HepG2 (cell line): Measurements from ENCODE around the gene TSPAN5. TPM values are rescaled to one million over a fixed set of nuclear protein-coding genes. Genes with fewer than 3 reads are reported as not detected.
A peak's percentile ranks its signal among the peaks of the same experiment; 100 is the strongest.

ENCODE experiments used
- ATAC-seq: fragments of 200-7000 bp; cut with Tn5 transposase; 3 replicates; pipeline ENCODE4 v1.9.1; 2020; ENCODE audit warnings: mild to moderate bottlenecking, moderate library complexity
- BruUV-seq: library from RNA; stranded (reverse); fragments of 400-500 nt; replicated peaks from 2 replicates; lab custom pipeline; 2021; lab: Mats Ljungman, UMichigan
- CTCF ChIA-PET: fragments of 300-600 bp; formaldehyde crosslinking; extraction: SDS; loops from one replicate; lab custom pipeline; 2021; ENCODE audit warnings: low total read pairs, inconsistent platforms, low intra/inter-chr PET ratio; lab: Yijun Ruan, JAX
- POLR2A ChIA-PET: fragments of 350-600 bp; sonication (Branson Sonifier 250); formaldehyde crosslinking; loops from one replicate; lab custom pipeline; 2020; ENCODE audit warnings: antibody characterized with exemption, inconsistent platforms; lab: Yijun Ruan, JAX
- DNase-seq: peaks from one replicate; pipeline ENCODE4 v3.0.0-alpha.2; 2015; ENCODE audit warnings: low spot score
- FAIRE-seq: peaks from 3 replicates; lab custom pipeline; 2011; peaks lifted over from hg19 to GRCh38; lab: Jason Lieb, UNC
- H2AFZ ChIP-seq: one replicate; pipeline ENCODE4 v1.6.1; 2011; ENCODE audit warnings: low read length, inconsistent platforms
- H3K27ac ChIP-seq: fragments of 300-600 bp; 3 replicates; pipeline ENCODE4 v1.8.0; 2011; ENCODE audit warnings: mixed run types, mild to moderate bottlenecking, mixed read lengths, low read length, inconsistent platforms; ENCODE audit not compliant: insufficient read depth; ENCODE audit errors: extremely low read length
- H3K27me3 ChIP-seq, 2 experiments: fragments of 200-600 bp in 1 of 2; 2 replicates in 1 of 2; 3 replicates in 1 of 2; pipeline versions ENCODE4 v1.6.0 to v1.8.0; 2011; ENCODE audit warnings: low read length in 2 of 2, mild to moderate bottlenecking in 2 of 2, moderate library complexity in 2 of 2, inconsistent platforms in 1 of 2; ENCODE audit not compliant: insufficient read depth in 2 of 2, control insufficient read depth in 1 of 2
- H3K36me3 ChIP-seq, 2 experiments: fragments of 200-600 bp in 1 of 2; replicated peaks in 1 of 2; 2 replicates in 1 of 2; 3 replicates in 1 of 2; pipeline versions ENCODE4 v1.5.1 to v1.8.0; 2011; ENCODE audit warnings: low read length in 2 of 2, inconsistent platforms in 1 of 2; ENCODE audit not compliant: insufficient read depth in 2 of 2, control insufficient read depth in 1 of 2
- H3K4me1 ChIP-seq: 2 replicates; pipeline ENCODE4 v1.5.1; 2012; ENCODE audit warnings: low read length, inconsistent platforms; ENCODE audit not compliant: insufficient read depth
- H3K4me2 ChIP-seq: 2 replicates; pipeline ENCODE4 v1.6.0; 2011; ENCODE audit warnings: low read depth, low read length, inconsistent platforms
- H3K4me3 ChIP-seq, 3 experiments: fragments of 200-600 bp in 1 of 3; sonication (generic), shearing (Covaris generic) in 1 of 3; replicated peaks in 1 of 3; 2 replicates each; pipeline ENCODE4 v1.5.1; 2011 to 2016; ENCODE audit warnings: low read length in 3 of 3, inconsistent platforms in 2 of 3, low read depth in 2 of 3, mild to moderate bottlenecking in 2 of 3, control low read depth in 1 of 3, mixed read lengths in 1 of 3; ENCODE audit not compliant: insufficient read depth in 1 of 3
- H3K79me2 ChIP-seq: one replicate; pipeline ENCODE4 v1.6.1; 2011; ENCODE audit warnings: low read length, inconsistent platforms; ENCODE audit not compliant: insufficient read depth
- H3K9ac ChIP-seq: 2 replicates; pipeline ENCODE4 v1.6.0; 2011; ENCODE audit warnings: mild to moderate bottlenecking, low read depth, low read length, inconsistent platforms; ENCODE audit not compliant: insufficient read depth
- H3K9me3 ChIP-seq: 2 replicates; pipeline ENCODE4 v1.5.1; 2012; ENCODE audit warnings: mild to moderate bottlenecking, low read length
- H4K20me1 ChIP-seq: 2 replicates; pipeline ENCODE4 v1.6.0; 2011; ENCODE audit warnings: inconsistent platforms, mild to moderate bottlenecking, low read length, moderate library complexity; ENCODE audit not compliant: insufficient read depth
- ARID5B ChIP-seq: IDR thresholded peaks from 2 replicates; pipeline ENCODE4 v1.4.0; 2020; ENCODE audit warnings: mild to moderate bottlenecking, missing genetic modification reagents
- ATF7-NPFF ChIP-seq: sonication (generic); formaldehyde crosslinking; IDR thresholded peaks from 2 replicates; pipeline ENCODE4 v1.8.1; 2023; ENCODE audit warnings: mild to moderate bottlenecking, low read depth, missing genetic modification reagents, moderate library complexity
- CREB1 ChIP-seq, 2 experiments: fragments of 450-650 bp in 1 of 2; IDR thresholded peaks; 2 replicates each; pipeline ENCODE4 v1.6.1; 2016 to 2017; ENCODE audit warnings: control low read depth in 1 of 2, mild to moderate bottlenecking in 1 of 2, missing compliant biosample characterization in 1 of 2, missing genetic modification characterization in 1 of 2
- DMAP1 ChIP-seq: IDR thresholded peaks from 2 replicates; pipeline ENCODE4 v1.6.1; 2016
- DPF2 ChIP-seq: sonication (generic); formaldehyde crosslinking; IDR thresholded peaks from 2 replicates; pipeline ENCODE4 v1.4.0; 2020; ENCODE audit warnings: mild to moderate bottlenecking, low read depth, missing genetic modification reagents, borderline replicate concordance
- FOXO1 ChIP-seq: sonication (generic); formaldehyde crosslinking; IDR thresholded peaks from 2 replicates; pipeline ENCODE4 v1.4.0; 2020; ENCODE audit warnings: missing genetic modification reagents
- PAX8 ChIP-seq: sonication (generic); formaldehyde crosslinking; IDR thresholded peaks from 2 replicates; pipeline ENCODE4 v1.8.0; 2022; ENCODE audit warnings: mild to moderate bottlenecking, missing genetic modification reagents, borderline replicate concordance
- RFX5 ChIP-seq: IDR thresholded peaks from 2 replicates; pipeline ENCODE4 v1.6.1; 2011; ENCODE audit warnings: low read depth, low read length, improper control_type of control experiment
- RNF2 ChIP-seq: fragments of 450-650 bp; conservative IDR thresholded peaks from 2 replicates; pipeline ENCODE4 v1.6.1; 2016; ENCODE audit warnings: low read depth
- TBL1XR1 ChIP-seq: fragments of 150-350 bp; IDR thresholded peaks from 2 replicates; pipeline ENCODE4 v1.6.1; 2014; ENCODE audit warnings: borderline replicate concordance, low read length; ENCODE audit not compliant: partially characterized antibody
- TMF1 ChIP-seq: sonication (generic); formaldehyde crosslinking; IDR thresholded peaks from 2 replicates; pipeline ENCODE4 v1.8.1; 2022; ENCODE audit warnings: low read depth, missing genetic modification reagents
- ZBTB20 ChIP-seq: sonication (generic); formaldehyde crosslinking; IDR thresholded peaks from 2 replicates; pipeline ENCODE4 v1.8.1; 2023; ENCODE audit warnings: missing genetic modification reagents, low read depth, mild to moderate bottlenecking, borderline replicate concordance
- ZBTB8A ChIP-seq: sonication (generic); formaldehyde crosslinking; IDR thresholded peaks from 2 replicates; pipeline ENCODE4 v1.4.0; 2020; ENCODE audit warnings: mild to moderate bottlenecking, low read depth, missing genetic modification reagents, borderline replicate concordance
- ZFP1 ChIP-seq: IDR thresholded peaks from 2 replicates; pipeline ENCODE4 v1.6.1; 2016
- ZMYM2 ChIP-seq: sonication (generic); formaldehyde crosslinking; IDR thresholded peaks from 2 replicates; pipeline ENCODE4 v1.8.0; 2022; ENCODE audit warnings: mild to moderate bottlenecking, missing genetic modification reagents
- ZNF678 ChIP-seq: sonication (generic); formaldehyde crosslinking; IDR thresholded peaks from 2 replicates; pipeline ENCODE4 v1.4.0; 2020; ENCODE audit warnings: mild to moderate bottlenecking, missing genetic modification reagents
- WGBS: methylation state at CpG from one replicate; pipeline ENCODE4 v1.1.6; 2017; ENCODE audit warnings: low lambda C conversion rate; 5-methylcytosine and 5-hydroxymethylcytosine counted together
- in situ Hi-C: cut with HindIII; loops from 2 replicates; pipeline ENCODE4 v1.10.0; 2017; ENCODE audit warnings: low pct_unique_long_range_greater_than_20kb; ENCODE audit not compliant: extremely low pct_ligation_motif_present
- intact Hi-C: fragments of 100-400 bp; cut with micrococcal nuclease; formaldehyde crosslinking; loops from one replicate; pipeline ENCODE4 v1.10.0; 2022; ENCODE audit not compliant: unreplicated experiment
- polyA plus RNA-seq, 8 experiments: library from polyadenylated mRNA; depleted of rRNA in 3 of 8; stranded (reverse) in 7 of 8; unstranded in 1 of 8; fragments of >200 nt; fragmentation: Illumina TruSeq in 4 of 8; extraction: Trizol in 4 of 8; gene quantifications; 2 replicates each; pipeline versions ENCODE4 v1.2.1 to v1.2.3, GENCODE V29; 2011 to 2016; ENCODE audit warnings: low read depth in 4 of 8, missing spikeins in 1 of 8, mixed read lengths in 1 of 8; ENCODE audit not compliant: insufficient read depth in 1 of 8
- total RNA-seq, 5 experiments: library from RNA; depleted of rRNA; stranded (reverse); fragments of >200 nt; fragmentation: Illumina TruSeq; extraction: Trizol; gene quantifications; 2 replicates each; pipeline ENCODE4 v1.2.3, GENCODE V29; 2016; ENCODE audit warnings: low read depth in 1 of 5

The TSPAN5 gene
- total and polyA plus RNA-seq, 2 of the 13 experiments (the other 11 are each of a cell fraction or from before 2014, with no cell fraction given), result 0.20 to 0.53 TPM

- Histone ChIP-seq H3K9ac (no peak overlapping the region), H3K4me3 (no peak overlapping the region), H3K27me3 (no peaks in the 10 kb centered on the region), H3K79me2 (no peaks in the 10 kb centered on the region), H3K36me3 (no peaks in the 10 kb centered on the region), H3K4me1 (no peaks in the 10 kb centered on the region), H4K20me1 (no peaks in the 10 kb centered on the region), H3K9me3 (no peaks in the 10 kb centered on the region), H3K27ac (no peak overlapping the region), H2AFZ (no peak overlapping the region), H3K4me2 (no peak overlapping the region)
- BruUV-seq, result no TSS peak
- POLR2A ChIA-PET, result no interaction called here
- intact Hi-C loops, result no loop called here
- in situ Hi-C loops, result no loop called here
- no peak for DNase-seq
- no peak for ATAC-seq
- CTCF ChIA-PET, result no interaction called here
- TF ChIP-seq ZBTB8A (CRISPR knock-in tag) (no peak), FOXO1 (no peak), ZFP1 (CRISPR knock-in tag) (no peak)
- FAIRE-seq, result no peak
Measured at GRCh38 chr4:98521486-98521885, 136.9 kb downstream of the TSPAN5 start.

GRCh38 chr4:98519268-98519977 is 139.0 kb downstream of the TSPAN5 start:
- no peaks in the 10 kb centered on the region for H3K36me3 ChIP-seq
- no peak overlapping the region for H3K4me3 ChIP-seq
- H3K4me2 ChIP-seq, result no peak overlapping the region
- no peak overlapping the region for H3K9ac ChIP-seq
- no peak for FAIRE-seq
- no peaks in the 10 kb centered on the region for H3K9me3 ChIP-seq
- H3K27ac ChIP-seq, result no peak overlapping the region
- intact Hi-C loops, result no loop called here
- ChIA-PET POLR2A (no interaction called here), CTCF (no interaction called here)
- WGBS, result 23% methylated on average over 7 of the region's 7 CpGs
- no peaks in the 10 kb centered on the region for H3K4me1 ChIP-seq
- no peaks in the 10 kb centered on the region for H4K20me1 ChIP-seq
- H2AFZ ChIP-seq, result no peak overlapping the region
- H3K79me2 ChIP-seq, result no peaks in the 10 kb centered on the region
- in situ Hi-C loops, result no loop called here
- BruUV-seq, result no TSS peak
- peak; percentile 61 for DNase-seq
- ATAC-seq, result peak; percentile 61
- peaks cover 0 to 2% of the 10 kb centered on the region in 2 experiments; a peak in 1 of 5 replicates for H3K27me3 ChIP-seq
- TF ChIP-seq TBL1XR1 (no peak), RNF2 (no peak), TMF1 (no peak), RFX5 (no peak), DPF2 (CRISPR knock-in tag) (no peak), ZMYM2 (no peak), ARID5B (0 out of 2 replicates have a peak, but pooled peaks have one; percentile 12), CREB1 (IDR thresholded peaks at IDR 0.05) (peak; percentile 59), CREB1 (CRISPR knock-in tag; IDR thresholded peaks at IDR 0.05) (no peak), ZBTB20 (no peak), PAX8 (CRISPR knock-in tag) (no peak), ATF7-NPFF (CRISPR knock-in tag) (no peak), ZNF678 (CRISPR knock-in tag) (no peak), DMAP1 (no peak)
